HG03097 (cell line): ENCODE measurements around the gene COL20A1.
"Not testable (repeated sequence)": the region's sequence is repeated elsewhere in the genome, so short reads cannot be mapped to it uniquely, and the experiment has no call there.

Experiments used
- ATAC-seq: cut with Tn5 transposase; IDR thresholded peaks from one replicate; pipeline ENCODE4 v1.9.1; 2021; ENCODE audit not compliant: unreplicated experiment, low FRiP score

Gene COL20A1

GRCh38 chr20:63329331-63330083, 36.5 kb downstream of the COL20A1 start:
- no peak for ATAC-seq

- no peak for ATAC-seq
Measured at GRCh38 chr20:63330084-63330760, 37.2 kb downstream of the COL20A1 start.

- no peak for ATAC-seq
Measured at GRCh38 chr20:63330940-63331339, 38.0 kb downstream of the COL20A1 start.

GRCh38 chr20:63331741-63332400, 38.9 kb downstream of the COL20A1 start:
- ATAC-seq, result no peak

- ATAC-seq, result no peak
Measured at GRCh38 chr20:63332488-63333240, 39.7 kb downstream of the COL20A1 start.

- no peak for ATAC-seq
Measured at GRCh38 chr20:63333241-63333836, 40.4 kb downstream of the COL20A1 start.

GRCh38 chr20:63334356-63334755, 41.4 kb downstream of the COL20A1 start:
- no peak for ATAC-seq

GRCh38 chr20:63335060-63335459, 42.1 kb downstream of the COL20A1 start:
- not testable (repeated sequence) for ATAC-seq

- no peak for ATAC-seq
Measured at GRCh38 chr20:63335711-63336110, 42.7 kb downstream of the COL20A1 start.

- ATAC-seq, result no peak
Measured at GRCh38 chr20:63336232-63336752, 43.3 kb downstream of the COL20A1 start.

- ATAC-seq, result no peak
Measured at GRCh38 chr20:63337786-63338420, 44.9 kb downstream of the COL20A1 start.

- not testable (repeated sequence) for ATAC-seq
Measured at GRCh38 chr20:63339154-63340094, 46.4 kb downstream of the COL20A1 start.

- ATAC-seq, result not testable (repeated sequence)
Measured at GRCh38 chr20:63340158-63340688, 47.2 kb downstream of the COL20A1 start.

- no peak for ATAC-seq
Measured at GRCh38 chr20:63342561-63343459, 49.8 kb downstream of the COL20A1 start.

GRCh38 chr20:63343460-63344445, 50.8 kb downstream of the COL20A1 start:
- ATAC-seq, result no peak

GRCh38 chr20:63344616-63345327, 51.8 kb downstream of the COL20A1 start:
- no peak for ATAC-seq
